SK-N-MC (cell line): ENCODE results near the gene STYXL1.

Experiments
- EZH2 ChIP-seq: fragments of 200-600 bp; sonication (generic); IDR thresholded peaks from one replicate; pipeline ENCODE4 v1.6.1; 2017; ENCODE audit warnings: antibody characterized with exemption
- POLR2AphosphoS5 ChIP-seq: IDR thresholded peaks from 2 replicates; pipeline ENCODE4 v1.6.1; 2012; ENCODE audit warnings: mild to moderate bottlenecking, low read depth, low read length, borderline replicate concordance

GRCh38 chr7:76048668-76048988 lies 828 bp upstream of the STYXL1 start:
- TF ChIP-seq EZH2 (no peak), POLR2AphosphoS5 (no peak)
